HEK293 (cell line): ENCODE results near the gene MAEA.
A peak's percentile ranks its signal among the peaks of the same experiment; 100 is the strongest.

Experiments used
- CTCF ChIA-PET: fragments of 350-600 bp; formaldehyde crosslinking; extraction: SDS; loops from one replicate; lab custom pipeline; 2021; ENCODE audit warnings: antibody characterized with exemption; lab: Yijun Ruan, JAX
- POLR2A ChIA-PET: fragments of 300-600 bp; formaldehyde crosslinking; extraction: SDS; loops from one replicate; lab custom pipeline; 2020; ENCODE audit warnings: antibody characterized with exemption, inconsistent platforms; lab: Yijun Ruan, JAX
- H3K27ac ChIP-seq: fragments of 200-500 bp; sonication (Bioruptor generic); 2 replicates; pipeline ENCODE4 v1.5.1; 2014; ENCODE audit warnings: low read depth, low read length, control low read depth, inconsistent platforms; ENCODE audit errors: extremely low read depth
- H3K36me3 ChIP-seq, 2 experiments: fragments of 200-500 bp in 1 of 2; sonication (Bioruptor generic) in 1 of 2; 1 replicate in 1 of 2; 2 replicates in 1 of 2; pipeline ENCODE4 v1.5.1; 2014 to 2017; ENCODE audit warnings: inconsistent platforms in 2 of 2, low read length in 2 of 2; ENCODE audit not compliant: control insufficient read depth in 2 of 2, insufficient read depth in 1 of 2
- H3K4me1 ChIP-seq: fragments of 200-500 bp; sonication (Bioruptor generic); 2 replicates; pipeline ENCODE4 v1.5.1; 2014; ENCODE audit warnings: mild to moderate bottlenecking, low read length, inconsistent platforms; ENCODE audit not compliant: control insufficient read depth, insufficient read depth
- H3K4me3 ChIP-seq: 2 replicates; pipeline ENCODE4 v1.5.1; 2011; ENCODE audit warnings: low read depth, mild to moderate bottlenecking, control low read depth, low read length, moderate library complexity
- H3K9me3 ChIP-seq: fragments of 200-500 bp; sonication (Bioruptor generic); 2 replicates; pipeline ENCODE4 v1.5.1; 2014; ENCODE audit warnings: low read depth, low read length, inconsistent platforms; ENCODE audit not compliant: control insufficient read depth, insufficient read depth
- HOXC10 ChIP-seq: sonication (generic); formaldehyde crosslinking; IDR thresholded peaks from 2 replicates; pipeline ENCODE4 v1.8.1; 2023; ENCODE audit warnings: mild to moderate bottlenecking, missing genetic modification reagents
- SETDB1 ChIP-seq: IDR thresholded peaks from one replicate; pipeline ENCODE4 v1.6.1; 2017; ENCODE audit warnings: mild to moderate bottlenecking, low read length, moderate library complexity, mixed read lengths; ENCODE audit not compliant: insufficient read length
- SP2 ChIP-seq: fragments of 450-650 bp; formaldehyde crosslinking; IDR thresholded peaks from 2 replicates; pipeline ENCODE4 v1.5.1; 2016; ENCODE audit warnings: missing biosample characterization, missing genetic modification characterization
- TCF7L2 ChIP-seq: IDR thresholded peaks from 2 replicates; pipeline ENCODE4 v1.6.1; 2011; ENCODE audit warnings: low read depth, mild to moderate bottlenecking, inconsistent platforms, low read length, moderate library complexity, borderline replicate concordance
- TRIM28 ChIP-seq: IDR thresholded peaks from 2 replicates; pipeline ENCODE4 v1.6.1; 2011; ENCODE audit warnings: low read length, control low read depth, borderline replicate concordance
- ZFP37 ChIP-seq: fragments of 450-650 bp; formaldehyde crosslinking; IDR thresholded peaks from 2 replicates; pipeline ENCODE4 v1.5.1; 2016; ENCODE audit warnings: missing biosample characterization, missing genetic modification characterization
- ZNF112 ChIP-seq: fragments of 450-650 bp; formaldehyde crosslinking; IDR thresholded peaks from 2 replicates; pipeline ENCODE4 v1.5.0; 2017; ENCODE audit warnings: missing biosample characterization, missing genetic modification characterization
- ZNF121 ChIP-seq: fragments of 450-650 bp; formaldehyde crosslinking; IDR thresholded peaks from 2 replicates; pipeline ENCODE4 v1.5.1; 2016; ENCODE audit warnings: missing biosample characterization, missing genetic modification characterization
- ZNF132 ChIP-seq: fragments of 450-650 bp; formaldehyde crosslinking; IDR thresholded peaks from 2 replicates; pipeline ENCODE4 v1.5.1; 2017; ENCODE audit warnings: missing biosample characterization, missing genetic modification characterization, borderline replicate concordance
- ZNF140 ChIP-seq: fragments of 450-650 bp; formaldehyde crosslinking; IDR thresholded peaks from 2 replicates; pipeline ENCODE4 v1.5.1; 2016; ENCODE audit warnings: missing biosample characterization, missing genetic modification characterization
- ZNF184 ChIP-seq: fragments of 450-650 bp; IDR thresholded peaks from 2 replicates; pipeline ENCODE4 v1.5.1; 2018; ENCODE audit warnings: missing biosample characterization, mild to moderate bottlenecking, missing genetic modification characterization
- ZNF202 ChIP-seq: fragments of 450-650 bp; formaldehyde crosslinking; IDR thresholded peaks from 2 replicates; pipeline ENCODE4 v1.5.1; 2016; ENCODE audit warnings: missing biosample characterization, missing genetic modification characterization, borderline replicate concordance
- ZNF354C ChIP-seq: fragments of 450-650 bp; formaldehyde crosslinking; IDR thresholded peaks from 2 replicates; pipeline ENCODE4 v1.5.1; 2016; ENCODE audit warnings: missing biosample characterization, missing genetic modification characterization, low read depth, borderline replicate concordance
- ZNF544 ChIP-seq: fragments of 450-650 bp; formaldehyde crosslinking; IDR thresholded peaks from 2 replicates; pipeline ENCODE4 v1.5.0; 2017; ENCODE audit warnings: missing biosample characterization, missing genetic modification characterization
- ZNF600 ChIP-seq: fragments of 450-650 bp; formaldehyde crosslinking; IDR thresholded peaks from 2 replicates; pipeline ENCODE4 v1.5.1; 2016; ENCODE audit warnings: missing biosample characterization, missing genetic modification characterization
- ZNF623 ChIP-seq: fragments of 450-650 bp; formaldehyde crosslinking; IDR thresholded peaks from 2 replicates; pipeline ENCODE4 v1.5.1; 2016; ENCODE audit warnings: missing biosample characterization, missing genetic modification characterization
- ZSCAN16 ChIP-seq: fragments of 450-650 bp; formaldehyde crosslinking; IDR thresholded peaks from 2 replicates; pipeline ENCODE4 v1.5.1; 2016; ENCODE audit warnings: missing biosample characterization, missing genetic modification characterization
- TF ChIP-seq, protein P1 (sequence below): fragments of 450-650 bp; formaldehyde crosslinking; IDR thresholded peaks from 2 replicates; pipeline ENCODE4 v1.5.1; 2017; ENCODE audit warnings: missing biosample characterization, missing genetic modification characterization
- TF ChIP-seq, protein P2 (sequence below): fragments of 450-650 bp; formaldehyde crosslinking; IDR thresholded peaks from 2 replicates; pipeline ENCODE4 v1.5.1; 2016; ENCODE audit warnings: missing biosample characterization, missing genetic modification characterization
- TF ChIP-seq, protein P3 (sequence below): fragments of 450-650 bp; formaldehyde crosslinking; IDR thresholded peaks from 2 replicates; pipeline ENCODE4 v1.5.1; 2016; ENCODE audit warnings: missing biosample characterization, missing genetic modification characterization

The MAEA gene

DNA sequence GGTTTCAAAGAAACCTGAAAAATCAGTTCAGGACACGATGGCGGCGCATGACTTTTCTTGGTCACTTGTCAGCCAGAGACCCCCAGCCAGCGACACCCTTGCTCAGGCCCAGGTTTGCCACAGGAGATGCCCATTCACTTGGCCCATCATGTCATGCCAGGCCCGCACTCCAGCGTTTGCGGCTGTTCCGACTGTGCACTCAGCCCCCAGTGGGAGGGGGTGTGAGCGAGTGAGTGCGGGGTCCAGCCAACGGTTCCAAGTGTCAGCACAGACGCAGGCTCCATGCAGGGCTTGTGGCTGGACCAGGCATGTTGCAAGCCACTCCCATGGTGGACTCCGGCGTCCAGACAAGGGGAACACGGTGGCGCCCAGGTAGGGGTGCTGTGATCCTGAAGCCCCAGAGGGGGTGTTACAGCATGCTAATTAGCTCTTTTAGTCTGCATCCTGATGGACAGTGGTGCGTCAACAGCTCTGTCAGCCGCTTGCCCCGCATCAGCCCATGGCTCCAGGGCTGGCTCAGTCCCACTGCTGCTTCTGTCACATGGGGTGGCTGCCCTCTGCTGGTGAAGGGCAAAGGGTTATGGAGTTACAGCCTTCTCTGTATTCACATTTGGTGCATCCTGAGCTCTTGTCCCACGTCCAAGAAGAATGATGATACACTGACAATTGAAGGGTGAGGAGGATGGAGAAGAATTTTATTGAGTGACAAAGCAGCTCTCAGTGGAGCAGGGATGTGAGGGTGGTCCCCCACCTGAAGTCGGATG, 3.7 kb upstream of the MAEA start:
- TF ChIP-seq TRIM28 (peak; percentile 33; the same call in 1 of the 2 replicates), SETDB1 (peak; percentile 49), ZNF184 (tag by site-specific recombination) (no peak), ZNF354C (tag by site-specific recombination) (no peak)
- TF ChIP-seq, protein P1, sequence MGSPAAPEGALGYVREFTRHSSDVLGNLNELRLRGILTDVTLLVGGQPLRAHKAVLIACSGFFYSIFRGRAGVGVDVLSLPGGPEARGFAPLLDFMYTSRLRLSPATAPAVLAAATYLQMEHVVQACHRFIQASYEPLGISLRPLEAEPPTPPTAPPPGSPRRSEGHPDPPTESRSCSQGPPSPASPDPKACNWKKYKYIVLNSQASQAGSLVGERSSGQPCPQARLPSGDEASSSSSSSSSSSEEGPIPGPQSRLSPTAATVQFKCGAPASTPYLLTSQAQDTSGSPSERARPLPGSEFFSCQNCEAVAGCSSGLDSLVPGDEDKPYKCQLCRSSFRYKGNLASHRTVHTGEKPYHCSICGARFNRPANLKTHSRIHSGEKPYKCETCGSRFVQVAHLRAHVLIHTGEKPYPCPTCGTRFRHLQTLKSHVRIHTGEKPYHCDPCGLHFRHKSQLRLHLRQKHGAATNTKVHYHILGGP (tag by site-specific recombination) = no peak
- TF ChIP-seq, all 188 proteins: peak for 2

DNA sequence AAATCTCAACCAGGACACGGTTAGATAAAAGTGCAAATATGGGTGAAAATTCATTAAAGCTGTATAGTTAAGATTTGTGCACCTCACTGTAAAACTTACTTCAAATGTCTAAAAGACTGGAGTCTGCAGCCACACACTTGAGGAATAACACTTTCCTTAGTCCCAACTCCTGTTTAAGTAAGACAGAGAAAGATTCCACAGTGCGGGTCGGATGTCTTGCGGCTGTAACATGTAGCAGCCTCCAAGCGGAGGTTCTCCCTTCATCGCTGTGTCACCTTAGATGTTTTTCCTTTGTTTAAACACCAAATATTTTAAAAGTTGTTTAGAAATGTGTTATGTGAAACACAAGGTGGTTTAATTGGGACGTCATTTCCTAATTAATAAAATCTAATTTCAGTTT, 905 bp upstream of the MAEA start:
- POLR2A ChIA-PET = interaction anchor here (0.7 to 2.1 kb wide), 7 partner anchors 12 to 507 kb away, joined by 3 to 12 read pairs (median 4); partner anchors contain the start of genes CTBP1 and UVSSA
- no peak for TF ChIP-seq ZNF623 (tag by site-specific recombination)
- no peak for TF ChIP-seq TCF7L2
- TF ChIP-seq, protein P2, sequence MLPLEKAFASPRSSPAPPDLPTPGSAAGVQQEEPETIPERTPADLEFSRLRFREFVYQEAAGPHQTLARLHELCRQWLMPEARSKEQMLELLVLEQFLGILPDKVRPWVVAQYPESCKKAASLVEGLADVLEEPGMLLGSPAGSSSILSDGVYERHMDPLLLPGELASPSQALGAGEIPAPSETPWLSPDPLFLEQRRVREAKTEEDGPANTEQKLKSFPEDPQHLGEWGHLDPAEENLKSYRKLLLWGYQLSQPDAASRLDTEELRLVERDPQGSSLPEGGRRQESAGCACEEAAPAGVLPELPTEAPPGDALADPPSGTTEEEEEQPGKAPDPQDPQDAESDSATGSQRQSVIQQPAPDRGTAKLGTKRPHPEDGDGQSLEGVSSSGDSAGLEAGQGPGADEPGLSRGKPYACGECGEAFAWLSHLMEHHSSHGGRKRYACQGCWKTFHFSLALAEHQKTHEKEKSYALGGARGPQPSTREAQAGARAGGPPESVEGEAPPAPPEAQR (tag by site-specific recombination) = no peak
- TF ChIP-seq ZNF600 (tag by site-specific recombination) = no peak
- no peak for TF ChIP-seq ZNF121 (tag by site-specific recombination)
- no peak for TF ChIP-seq ZSCAN16 (tag by site-specific recombination)
- TF ChIP-seq HOXC10 (CRISPR knock-in tag) = no peak
- no peak for TF ChIP-seq SP2 (tag by site-specific recombination)
- TF ChIP-seq ZNF140 = no peak
- no peak for TF ChIP-seq ZFP37 (tag by site-specific recombination)
- TF ChIP-seq ZNF132 = no peak
- no peak for TF ChIP-seq ZNF544 (tag by site-specific recombination)
- TF ChIP-seq, protein P3, sequence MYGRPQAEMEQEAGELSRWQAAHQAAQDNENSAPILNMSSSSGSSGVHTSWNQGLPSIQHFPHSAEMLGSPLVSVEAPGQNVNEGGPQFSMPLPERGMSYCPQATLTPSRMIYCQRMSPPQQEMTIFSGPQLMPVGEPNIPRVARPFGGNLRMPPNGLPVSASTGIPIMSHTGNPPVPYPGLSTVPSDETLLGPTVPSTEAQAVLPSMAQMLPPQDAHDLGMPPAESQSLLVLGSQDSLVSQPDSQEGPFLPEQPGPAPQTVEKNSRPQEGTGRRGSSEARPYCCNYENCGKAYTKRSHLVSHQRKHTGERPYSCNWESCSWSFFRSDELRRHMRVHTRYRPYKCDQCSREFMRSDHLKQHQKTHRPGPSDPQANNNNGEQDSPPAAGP (tag by site-specific recombination) = no peak
- TF ChIP-seq ZNF112 (tag by site-specific recombination) = no peak
- no peak for TF ChIP-seq ZNF202 (tag by site-specific recombination)
- CTCF ChIA-PET = interaction anchor here (0.6 to 1.3 kb wide), 4 partner anchors 10 to 125 kb away, joined by 3 to 4 read pairs (median 3); no protein-coding TSS in a partner anchor
- H3K4me3 ChIP-seq = peak overlapping the region; percentile 70
- H3K27ac ChIP-seq = peak overlapping the region; percentile 41; the same call in 1 of the 2 replicates
- no peaks in the 10 kb centered on the region for H3K4me1 ChIP-seq
- peaks cover 0 to 11% of the 10 kb centered on the region in 2 experiments; a peak in 1 of 3 replicates for H3K36me3 ChIP-seq
- H3K9me3 ChIP-seq = no peaks in the 10 kb centered on the region

More for the DNA sequence above, 3.7 kb upstream of the MAEA start:
- Histone ChIP-seq H3K9me3 (no peaks in the 10 kb centered on the region), H3K27ac (no peak overlapping the region), H3K36me3 (no peaks in the 10 kb centered on the region), H3K4me3 (no peak overlapping the region), H3K4me1 (no peaks in the 10 kb centered on the region)
- CTCF ChIA-PET = interaction anchor here (0.7 to 1.4 kb wide), 3 partner anchors 12 to 155 kb away, joined by 3 to 4 read pairs (median 3); no protein-coding TSS in a partner anchor
- POLR2A ChIA-PET = no interaction called here
